HepG2 (cell line): ENCODE data around the gene SDC1. TPM values are rescaled to one million over a fixed set of nuclear protein-coding genes. Genes with fewer than 3 reads are reported as not detected.

ENCODE experiments used
- ATF7 ChIP-seq, 2 experiments: fragments of 450-650 bp in 1 of 2; sonication (generic) in 1 of 2; formaldehyde crosslinking in 1 of 2; IDR thresholded peaks; 2 replicates each; pipeline versions ENCODE4 v1.4.0 to v1.6.1; 2016 to 2020; ENCODE audit warnings: antibody characterized with exemption in 1 of 2, mild to moderate bottlenecking in 1 of 2, missing genetic modification reagents in 1 of 2
- BATF2 ChIP-seq: sonication (generic); formaldehyde crosslinking; IDR thresholded peaks from 2 replicates; pipeline ENCODE4 v1.8.0; 2022; ENCODE audit warnings: mild to moderate bottlenecking, missing genetic modification reagents, moderate library complexity
- ELF3 ChIP-seq: IDR thresholded peaks from 2 replicates; pipeline ENCODE4 v1.6.1; 2016; ENCODE audit warnings: missing genetic modification reagents, missing compliant biosample characterization
- FOSL2 ChIP-seq: sonication (generic); formaldehyde crosslinking; IDR thresholded peaks from 2 replicates; pipeline ENCODE4 v1.4.0; 2020; ENCODE audit warnings: missing genetic modification reagents
- HMG20A ChIP-seq: IDR thresholded peaks from 2 replicates; pipeline ENCODE4 v1.6.1; 2016; ENCODE audit warnings: borderline replicate concordance
- IRF9 ChIP-seq: sonication (generic); formaldehyde crosslinking; IDR thresholded peaks from 2 replicates; pipeline ENCODE4 v1.8.0; 2022; ENCODE audit warnings: missing genetic modification reagents, mild to moderate bottlenecking, borderline replicate concordance
- NCOA5 ChIP-seq: sonication (generic); formaldehyde crosslinking; IDR thresholded peaks from 2 replicates; pipeline ENCODE4 v1.4.0; 2020; ENCODE audit warnings: missing genetic modification reagents
- NONO ChIP-seq, 2 experiments: fragments of 450-650 bp in 1 of 2; sonication (generic) in 1 of 2; formaldehyde crosslinking in 1 of 2; IDR thresholded peaks in 1 of 2; conservative IDR thresholded peaks in 1 of 2; 2 replicates each; pipeline versions ENCODE4 v1.6.1 to v1.8.0; 2017 to 2022; ENCODE audit warnings: mild to moderate bottlenecking in 1 of 2, missing genetic modification reagents in 1 of 2, moderate library complexity in 1 of 2
- PHF21A ChIP-seq: sonication (generic); formaldehyde crosslinking; IDR thresholded peaks from 2 replicates; pipeline ENCODE4 v1.5.0; 2020; ENCODE audit warnings: mild to moderate bottlenecking, missing genetic modification reagents
- SP4 ChIP-seq: sonication (generic); formaldehyde crosslinking; IDR thresholded peaks from 2 replicates; pipeline ENCODE4 v1.8.1; 2023; ENCODE audit warnings: mild to moderate bottlenecking, missing genetic modification reagents
- TAF1 ChIP-seq: sonication (generic); formaldehyde crosslinking; IDR thresholded peaks from 2 replicates; pipeline ENCODE4 v1.4.0; 2020; ENCODE audit warnings: missing genetic modification reagents
- YEATS2 ChIP-seq: sonication (generic); formaldehyde crosslinking; IDR thresholded peaks from 2 replicates; pipeline ENCODE4 v1.4.0; 2020; ENCODE audit warnings: missing genetic modification reagents, borderline replicate concordance
- ZBTB4 ChIP-seq: sonication (generic); formaldehyde crosslinking; IDR thresholded peaks from 2 replicates; pipeline ENCODE4 v1.4.0; 2020; ENCODE audit warnings: missing genetic modification reagents, mild to moderate bottlenecking, borderline replicate concordance
- ZFP37 ChIP-seq: sonication (generic); formaldehyde crosslinking; IDR thresholded peaks from 2 replicates; pipeline ENCODE4 v1.4.0; 2020; ENCODE audit warnings: missing genetic modification reagents, borderline replicate concordance
- ZKSCAN1 ChIP-seq: fragments of 150-350 bp; IDR thresholded peaks from 2 replicates; pipeline ENCODE4 v1.6.1; 2014; ENCODE audit warnings: low read length
- ZNF160 ChIP-seq: sonication (generic); formaldehyde crosslinking; IDR thresholded peaks from 2 replicates; pipeline ENCODE4 v1.8.0; 2022; ENCODE audit warnings: mild to moderate bottlenecking, inconsistent platforms, missing genetic modification reagents
- ZNF263 ChIP-seq: sonication (generic); formaldehyde crosslinking; IDR thresholded peaks from 2 replicates; pipeline ENCODE4 v1.4.0; 2020; ENCODE audit warnings: missing genetic modification reagents
- ZNF383 ChIP-seq: sonication (generic); formaldehyde crosslinking; IDR thresholded peaks from 2 replicates; pipeline ENCODE4 v1.4.0; 2020; ENCODE audit warnings: missing genetic modification reagents, mild to moderate bottlenecking, borderline replicate concordance
- ZSCAN30 ChIP-seq: sonication (generic); formaldehyde crosslinking; IDR thresholded peaks from 2 replicates; pipeline ENCODE4 v1.5.0; 2020; ENCODE audit warnings: mild to moderate bottlenecking, missing genetic modification reagents
- polyA plus RNA-seq, 8 experiments: library from polyadenylated mRNA; depleted of rRNA in 3 of 8; stranded (reverse) in 7 of 8; unstranded in 1 of 8; fragments of >200 nt; fragmentation: Illumina TruSeq in 4 of 8; extraction: Trizol in 4 of 8; gene quantifications; 2 replicates each; pipeline versions ENCODE4 v1.2.1 to v1.2.3, GENCODE V29; 2011 to 2016; ENCODE audit warnings: low read depth in 4 of 8, missing spikeins in 1 of 8, mixed read lengths in 1 of 8; ENCODE audit not compliant: insufficient read depth in 1 of 8
- total RNA-seq, 5 experiments: library from RNA; depleted of rRNA; stranded (reverse); fragments of >200 nt; fragmentation: Illumina TruSeq; extraction: Trizol; gene quantifications; 2 replicates each; pipeline ENCODE4 v1.2.3, GENCODE V29; 2016; ENCODE audit warnings: low read depth in 1 of 5
- TF ChIP-seq, protein P1 (sequence below): sonication (generic); formaldehyde crosslinking; IDR thresholded peaks from 2 replicates; pipeline ENCODE4 v1.4.0; 2020; ENCODE audit warnings: mild to moderate bottlenecking, missing genetic modification reagents, borderline replicate concordance
- TF ChIP-seq, protein P2 (sequence below): sonication (generic); formaldehyde crosslinking; IDR thresholded peaks from 2 replicates; pipeline ENCODE4 v1.8.1; 2023; ENCODE audit warnings: missing genetic modification reagents, mild to moderate bottlenecking, borderline replicate concordance

The SDC1 gene
- total and polyA plus RNA-seq, 2 of the 13 experiments (the other 11 are each of a cell fraction or from before 2014, with no cell fraction given): 108 to 119 TPM

DNA sequence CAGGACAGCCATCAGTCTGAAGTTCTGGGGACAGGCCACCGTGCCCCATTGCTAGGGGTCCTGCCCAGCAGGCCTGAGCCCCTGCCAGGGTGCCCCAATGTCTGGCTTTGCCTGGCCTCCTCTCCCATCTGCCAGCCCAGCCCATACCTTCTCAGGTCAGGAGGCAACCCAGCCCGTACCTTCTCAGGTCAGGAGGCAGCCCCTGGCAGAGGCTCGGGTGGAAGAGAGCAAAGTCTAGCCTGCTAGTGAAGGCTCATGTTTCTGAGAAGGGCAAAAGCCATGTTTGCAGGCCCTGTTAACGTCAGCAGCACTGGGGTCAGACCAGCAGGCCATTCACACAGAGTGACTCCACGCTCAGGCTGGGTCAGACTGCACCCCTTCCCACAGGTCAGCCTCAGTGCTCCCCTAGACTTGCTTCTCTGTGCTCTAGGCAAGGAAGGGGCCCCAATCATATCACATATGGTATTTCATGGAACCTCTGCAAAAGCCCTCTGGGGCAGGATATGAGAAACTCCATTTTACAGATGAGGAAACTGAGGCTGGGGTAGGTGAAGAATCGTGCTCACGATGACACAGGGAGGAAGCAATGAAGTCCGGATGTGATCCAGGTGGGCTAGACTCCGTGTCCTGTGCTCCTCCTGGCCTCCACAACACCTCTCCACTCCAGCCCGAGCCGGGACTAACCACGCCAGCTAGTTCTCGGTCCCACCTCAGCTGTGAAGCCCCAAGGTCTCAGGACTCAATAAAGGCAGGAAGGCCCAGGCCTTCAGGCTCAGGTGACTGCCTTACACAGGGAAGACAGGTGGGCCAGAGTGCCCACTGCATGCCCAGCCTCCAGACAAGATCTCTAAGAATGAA is 9.5 kb downstream of the SDC1 start (continued):
- TF ChIP-seq YEATS2 (CRISPR knock-in tag) (0 out of 2 replicates have a peak, but pooled peaks have one; percentile 74), ZNF263 (CRISPR knock-in tag) (peak; percentile 95), ZNF383 (no peak), SP4 (CRISPR knock-in tag) (peak; percentile 48), ZNF160 (CRISPR knock-in tag) (peak; percentile 87), NCOA5 (CRISPR knock-in tag) (0 out of 2 replicates have a peak, but pooled peaks have one; percentile 50), PHF21A (CRISPR knock-in tag) (peak; percentile 96), NONO (IDR thresholded peaks at IDR 0.05) (no peak), NONO (CRISPR knock-in tag; conservative IDR thresholded peaks at IDR 0.05) (peak; percentile 98), ELF3 (CRISPR knock-in tag) (peak; percentile 86), ZFP37 (CRISPR knock-in tag) (no peak), FOSL2 (peak; percentile 75), ZKSCAN1 (no peak; the same call in 1 of the 2 replicates), ZBTB4 (CRISPR knock-in tag) (peak; percentile 85; the same call in 1 of the 2 replicates), HMG20A (CRISPR knock-in tag) (peak; percentile 84), ATF7 (IDR thresholded peaks at IDR 0.05) (no peak), ATF7 (CRISPR knock-in tag; IDR thresholded peaks at IDR 0.05) (peak; percentile 82), ZSCAN30 (CRISPR knock-in tag) (no peak), BATF2 (CRISPR knock-in tag) (no peak), TAF1 (CRISPR knock-in tag) (peak; percentile 30; the same call in 1 of the 2 replicates), IRF9 (peak; percentile 81; the same call in 1 of the 2 replicates)
- TF ChIP-seq, protein P1, sequence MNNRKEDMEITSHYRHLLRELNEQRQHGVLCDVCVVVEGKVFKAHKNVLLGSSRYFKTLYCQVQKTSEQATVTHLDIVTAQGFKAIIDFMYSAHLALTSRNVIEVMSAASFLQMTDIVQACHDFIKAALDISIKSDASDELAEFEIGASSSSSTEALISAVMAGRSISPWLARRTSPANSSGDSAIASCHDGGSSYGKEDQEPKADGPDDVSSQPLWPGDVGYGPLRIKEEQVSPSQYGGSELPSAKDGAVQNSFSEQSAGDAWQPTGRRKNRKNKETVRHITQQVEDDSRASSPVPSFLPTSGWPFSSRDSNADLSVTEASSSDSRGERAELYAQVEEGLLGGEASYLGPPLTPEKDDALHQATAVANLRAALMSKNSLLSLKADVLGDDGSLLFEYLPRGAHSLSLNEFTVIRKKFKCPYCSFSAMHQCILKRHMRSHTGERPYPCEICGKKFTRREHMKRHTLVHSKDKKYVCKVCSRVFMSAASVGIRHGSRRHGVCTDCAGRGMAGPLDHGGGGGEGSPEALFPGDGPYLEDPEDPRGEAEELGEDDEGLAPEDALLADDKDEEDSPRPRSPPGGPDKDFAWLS (CRISPR knock-in tag): no peak
- TF ChIP-seq, protein P2, sequence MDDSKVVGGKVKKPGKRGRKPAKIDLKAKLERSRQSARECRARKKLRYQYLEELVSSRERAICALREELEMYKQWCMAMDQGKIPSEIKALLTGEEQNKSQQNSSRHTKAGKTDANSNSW: no peak
